IPS DF 6.9 (cell line): Measurements from ENCODE around the gene SEMA5B.

Experiments used
- DNase-seq: peaks from one replicate; pipeline ENCODE4 v3.0.0-alpha.2; 2013; ENCODE audit warnings: low read depth, low spot score
- H3K27ac ChIP-seq: one replicate; pipeline ENCODE4 v1.5.1; 2013; ENCODE audit warnings: low read length, control low read depth
- H3K27me3 ChIP-seq: 2 replicates; pipeline ENCODE4 v1.6.1; 2013; ENCODE audit warnings: mild to moderate bottlenecking, low read length; ENCODE audit not compliant: control insufficient read depth, insufficient read depth
- H3K36me3 ChIP-seq: 2 replicates; pipeline ENCODE4 v1.6.1; 2013; ENCODE audit warnings: low read length; ENCODE audit not compliant: control insufficient read depth, insufficient read depth
- H3K4me1 ChIP-seq: 2 replicates; pipeline ENCODE4 v1.6.1; 2013; ENCODE audit warnings: low read length; ENCODE audit not compliant: control insufficient read depth, insufficient read depth
- H3K4me3 ChIP-seq: 2 replicates; pipeline ENCODE4 v1.5.1; 2013; ENCODE audit warnings: mild to moderate bottlenecking, low read length
- H3K9me3 ChIP-seq: 2 replicates; pipeline ENCODE4 v1.6.1; 2013; ENCODE audit warnings: low read length, inconsistent platforms; ENCODE audit not compliant: control insufficient read depth, insufficient read depth
- WGBS: extraction: QIAGEN DNeasy Blood & Tissue Kit; methylation state at CpG from one replicate; pipeline ENCODE4 v1.1.7; 2013; ENCODE audit warnings: mixed read lengths, missing lambda C conversion rate; ENCODE audit not compliant: insufficient read length, insufficient coverage; 5-methylcytosine and 5-hydroxymethylcytosine counted together

SEMA5B gene

GRCh38 chr3:123068601-123069381 lies 41.2 kb upstream of the SEMA5B start:
- WGBS = no CpG with 5 or more reads among the region's 12 CpGs
- H3K4me1 ChIP-seq = peaks cover 9% of the 10 kb centered on the region; the same call in 1 of the 2 replicates
- DNase-seq = no peak
- H3K27ac ChIP-seq = no peak overlapping the region
- H3K4me3 ChIP-seq = peak overlapping the region; percentile 4; the same call in 1 of the 2 replicates
- H3K9me3 ChIP-seq = no peaks in the 10 kb centered on the region
- no peaks in the 10 kb centered on the region for H3K36me3 ChIP-seq
- no peaks in the 10 kb centered on the region; the same call in 1 of the 2 replicates for H3K27me3 ChIP-seq

- no peak for DNase-seq
- Histone ChIP-seq H3K27me3 (no peaks in the 10 kb centered on the region; the same call in 1 of the 2 replicates), H3K27ac (no peak overlapping the region)
These were observed 40.4 kb upstream of the SEMA5B start for GRCh38 chr3:123067689-123068600.

GRCh38 chr3:123066896-123067688 lies 39.5 kb upstream of the SEMA5B start, which contains the start of gene PDIA5:
TSS of gene PDIA5 (plus strand) at chr3:123067025. CDS start at chr3:123067165, 140 bp downstream.
- H3K4me1 ChIP-seq = peaks cover 8% of the 10 kb centered on the region; the same call in 1 of the 2 replicates
- no peaks in the 10 kb centered on the region for H3K36me3 ChIP-seq
- no peaks in the 10 kb centered on the region for H3K9me3 ChIP-seq
- peak within 1 kb of the TSS; percentile 90 for H3K4me3 ChIP-seq
- no peaks in the 10 kb centered on the region; the same call in 1 of the 2 replicates for H3K27me3 ChIP-seq
- DNase-seq = peak; percentile 61
- WGBS = no CpG with 5 or more reads among the region's 72 CpGs
- no peak within 1 kb of the TSS for H3K27ac ChIP-seq

More at GRCh38 chr3:123067689-123068600, 40.4 kb upstream of the SEMA5B start:
- Histone ChIP-seq H3K36me3 (no peaks in the 10 kb centered on the region), H3K4me1 (peaks cover 8% of the 10 kb centered on the region; the same call in 1 of the 2 replicates), H3K9me3 (no peaks in the 10 kb centered on the region), H3K4me3 (peak overlapping the region; percentile 90)
- no CpG with 5 or more reads among the region's 24 CpGs for WGBS

- Histone ChIP-seq H3K36me3 (no peaks in the 10 kb centered on the region), H3K4me1 (peaks cover 7% of the 10 kb centered on the region; the same call in 1 of the 2 replicates), H3K4me3 (no peak overlapping the region), H3K27ac (no peak overlapping the region), H3K27me3 (no peaks in the 10 kb centered on the region; the same call in 1 of the 2 replicates), H3K9me3 (no peaks in the 10 kb centered on the region)
- WGBS = no CpG with 5 or more reads among the region's 6 CpGs
- DNase-seq = no peak
These were observed 39.0 kb upstream of the SEMA5B start for GRCh38 chr3:123066599-123066895.

GRCh38 chr3:123064914-123065313 lies 37.4 kb upstream of the SEMA5B start:
- Histone ChIP-seq H3K4me1 (peaks cover 4% of the 10 kb centered on the region; the same call in 1 of the 2 replicates), H3K4me3 (no peak overlapping the region), H3K36me3 (no peaks in the 10 kb centered on the region), H3K27me3 (no peaks in the 10 kb centered on the region; the same call in 1 of the 2 replicates), H3K27ac (no peak overlapping the region), H3K9me3 (no peaks in the 10 kb centered on the region)
- WGBS = no CpG with 5 or more reads among the region's 1 CpG
- no peak for DNase-seq

- Histone ChIP-seq H3K36me3 (no peaks in the 10 kb centered on the region), H3K27ac (no peak overlapping the region), H3K27me3 (no peaks in the 10 kb centered on the region; the same call in 1 of the 2 replicates), H3K4me1 (peaks cover 4% of the 10 kb centered on the region; the same call in 1 of the 2 replicates), H3K4me3 (no peak overlapping the region), H3K9me3 (no peaks in the 10 kb centered on the region)
- WGBS = no CpG with 5 or more reads among the region's 4 CpGs
- no peak for DNase-seq
These were observed 36.9 kb upstream of the SEMA5B start for GRCh38 chr3:123064506-123064905.

GRCh38 chr3:123063034-123063433 lies 35.5 kb upstream of the SEMA5B start:
- Histone ChIP-seq H3K4me3 (no peak overlapping the region), H3K27me3 (no peaks in the 10 kb centered on the region; the same call in 1 of the 2 replicates), H3K9me3 (no peaks in the 10 kb centered on the region), H3K4me1 (0 out of 2 replicates have a peak, but pooled peaks cover 1% of the 10 kb centered on the region), H3K27ac (no peak overlapping the region), H3K36me3 (no peaks in the 10 kb centered on the region)
- WGBS = no CpG with 5 or more reads among the region's 6 CpGs
- no peak for DNase-seq

GRCh38 chr3:123061856-123062255 lies 34.3 kb upstream of the SEMA5B start:
- H3K4me1 ChIP-seq = 0 out of 2 replicates have a peak, but pooled peaks cover 1% of the 10 kb centered on the region
- H3K36me3 ChIP-seq = no peaks in the 10 kb centered on the region
- H3K9me3 ChIP-seq = no peaks in the 10 kb centered on the region
- H3K4me3 ChIP-seq = no peak overlapping the region
- DNase-seq = no peak
- H3K27ac ChIP-seq = no peak overlapping the region
- WGBS = no CpG with 5 or more reads among the region's 7 CpGs
- H3K27me3 ChIP-seq = no peaks in the 10 kb centered on the region; the same call in 1 of the 2 replicates

- H3K27ac ChIP-seq = no peak overlapping the region
- no peaks in the 10 kb centered on the region for H3K9me3 ChIP-seq
- no peaks in the 10 kb centered on the region for H3K27me3 ChIP-seq
- 0 out of 2 replicates have a peak, but pooled peaks cover 1% of the 10 kb centered on the region for H3K4me1 ChIP-seq
- no peaks in the 10 kb centered on the region for H3K36me3 ChIP-seq
- DNase-seq = no peak
- H3K4me3 ChIP-seq = no peak overlapping the region
These were observed 32.5 kb upstream of the SEMA5B start for GRCh38 chr3:123060054-123060453.
